Tibial nerve (tissue), 4 donors: ENCODE results near the gene SLC44A2.

Source experiments
- EP300 ChIP-seq, 2 donors: sonication (generic); formaldehyde crosslinking; IDR thresholded peaks; one replicate each; pipeline ENCODE4 v1.6.1; 2017; ENCODE audit warnings: antibody characterized with exemption in 2 of 2, mild to moderate bottlenecking in 1 of 2
- POLR2A ChIP-seq, 2 donors: fragments of 450-650 bp; IDR thresholded peaks; one replicate each; pipeline ENCODE4 v1.6.1; 2017; ENCODE audit warnings: antibody characterized with exemption in 2 of 2, mild to moderate bottlenecking in 2 of 2, moderate library complexity in 2 of 2
- TF ChIP-seq, protein P1 (sequence below), 5 experiments: fragments of 200-600 bp in 3 of 5; fragments of 450-650 bp in 2 of 5; sonication (generic) in 3 of 5; IDR thresholded peaks; one replicate each; pipeline ENCODE4 v1.5.1; 2016 to 2019; ENCODE audit warnings: antibody characterized with exemption in 5 of 5, mild to moderate bottlenecking in 3 of 5, moderate library complexity in 2 of 5

- TF ChIP-seq, protein P1, sequence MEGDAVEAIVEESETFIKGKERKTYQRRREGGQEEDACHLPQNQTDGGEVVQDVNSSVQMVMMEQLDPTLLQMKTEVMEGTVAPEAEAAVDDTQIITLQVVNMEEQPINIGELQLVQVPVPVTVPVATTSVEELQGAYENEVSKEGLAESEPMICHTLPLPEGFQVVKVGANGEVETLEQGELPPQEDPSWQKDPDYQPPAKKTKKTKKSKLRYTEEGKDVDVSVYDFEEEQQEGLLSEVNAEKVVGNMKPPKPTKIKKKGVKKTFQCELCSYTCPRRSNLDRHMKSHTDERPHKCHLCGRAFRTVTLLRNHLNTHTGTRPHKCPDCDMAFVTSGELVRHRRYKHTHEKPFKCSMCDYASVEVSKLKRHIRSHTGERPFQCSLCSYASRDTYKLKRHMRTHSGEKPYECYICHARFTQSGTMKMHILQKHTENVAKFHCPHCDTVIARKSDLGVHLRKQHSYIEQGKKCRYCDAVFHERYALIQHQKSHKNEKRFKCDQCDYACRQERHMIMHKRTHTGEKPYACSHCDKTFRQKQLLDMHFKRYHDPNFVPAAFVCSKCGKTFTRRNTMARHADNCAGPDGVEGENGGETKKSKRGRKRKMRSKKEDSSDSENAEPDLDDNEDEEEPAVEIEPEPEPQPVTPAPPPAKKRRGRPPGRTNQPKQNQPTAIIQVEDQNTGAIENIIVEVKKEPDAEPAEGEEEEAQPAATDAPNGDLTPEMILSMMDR (IDR thresholded peaks at IDR 0.05), result no peak
- TF ChIP-seq POLR2A (IDR thresholded peaks at IDR 0.05) (no peak), EP300 (IDR thresholded peaks at IDR 0.05) (no peak)
Observed at GRCh38 chr19:10667867-10668266, 42.5 kb downstream of the SLC44A2 start.
